Erythroblast (primary cell): Measurements from ENCODE around the gene E2F4.

Experiments
- DNase-seq, 2 experiments: peaks; one replicate each; lab custom pipeline; 2025; lab: John Stamatoyannopoulos, UW
- GATA1 ChIP-seq: IDR thresholded peaks from 2 replicates; pipeline ENCODE4 v1.6.1; 2011; ENCODE audit warnings: low read depth, mild to moderate bottlenecking, control low read depth, low read length, moderate library complexity
- POLR2A ChIP-seq: IDR thresholded peaks from 2 replicates; pipeline ENCODE4 v1.6.1; 2011; ENCODE audit warnings: mild to moderate bottlenecking, low read length

Gene E2F4

DNA sequence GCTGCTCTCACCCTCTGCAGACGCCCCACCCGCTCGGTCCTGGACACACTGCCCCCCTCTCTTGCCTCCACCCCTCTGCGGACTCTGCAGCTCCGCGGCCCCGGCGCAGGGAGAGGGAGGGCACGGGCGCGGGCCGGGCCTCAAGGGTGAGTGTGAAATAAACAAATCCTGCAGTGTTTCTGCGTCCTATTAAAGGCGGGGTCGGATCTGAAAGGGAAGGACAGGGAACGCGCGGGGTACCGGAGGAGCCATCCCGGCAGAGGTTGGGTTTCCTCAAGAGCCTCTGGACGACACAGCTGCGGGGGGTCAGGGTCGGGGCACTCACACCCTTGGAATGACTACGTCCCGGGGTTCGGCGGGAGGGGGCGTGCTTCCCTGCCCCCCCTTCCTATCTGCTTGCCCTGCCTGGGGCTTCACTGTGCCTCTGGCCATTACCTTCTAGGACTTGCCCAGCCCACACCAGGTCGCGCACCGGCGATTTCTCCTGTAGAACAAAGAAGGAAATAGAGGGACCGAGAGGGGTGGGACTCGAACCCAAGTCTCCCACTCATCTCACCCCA, 27.9 kb upstream of the E2F4 start:
- TF ChIP-seq GATA1 (no peak), POLR2A (no peak)
- DNase-seq = no peak

DNA sequence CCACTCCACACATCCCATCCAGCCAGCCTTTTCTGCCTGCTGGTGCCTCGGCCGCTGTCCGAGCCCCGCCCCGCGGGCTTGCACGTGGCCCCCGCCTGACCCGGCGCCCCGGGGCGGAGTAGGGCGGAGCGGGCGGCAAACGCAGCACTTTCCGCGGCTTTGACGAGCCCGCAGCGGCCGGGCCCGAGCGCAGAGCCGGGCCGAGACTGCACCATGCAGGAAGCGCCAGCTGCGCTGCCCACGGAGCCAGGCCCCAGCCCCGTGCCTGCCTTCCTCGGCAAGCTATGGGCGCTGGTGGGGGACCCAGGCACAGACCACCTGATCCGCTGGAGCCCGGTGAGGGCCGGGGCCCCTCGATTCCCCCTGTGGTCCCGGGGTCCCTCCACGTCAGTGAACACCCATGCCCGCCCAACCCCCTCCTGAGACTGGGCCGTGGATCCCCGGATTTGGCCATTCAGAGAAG, 27.3 kb upstream of the E2F4 start, which contains the start of gene HSF4:
Gene HSF4, plus strand, starts transcription at position 147 of the 463 bp plus-strand sequence. Its CDS starts 67 bp downstream, at position 214.
- no peak for TF ChIP-seq GATA1
- TF ChIP-seq POLR2A = no peak
- peak; percentile 48 to 57 for DNase-seq

DNA sequence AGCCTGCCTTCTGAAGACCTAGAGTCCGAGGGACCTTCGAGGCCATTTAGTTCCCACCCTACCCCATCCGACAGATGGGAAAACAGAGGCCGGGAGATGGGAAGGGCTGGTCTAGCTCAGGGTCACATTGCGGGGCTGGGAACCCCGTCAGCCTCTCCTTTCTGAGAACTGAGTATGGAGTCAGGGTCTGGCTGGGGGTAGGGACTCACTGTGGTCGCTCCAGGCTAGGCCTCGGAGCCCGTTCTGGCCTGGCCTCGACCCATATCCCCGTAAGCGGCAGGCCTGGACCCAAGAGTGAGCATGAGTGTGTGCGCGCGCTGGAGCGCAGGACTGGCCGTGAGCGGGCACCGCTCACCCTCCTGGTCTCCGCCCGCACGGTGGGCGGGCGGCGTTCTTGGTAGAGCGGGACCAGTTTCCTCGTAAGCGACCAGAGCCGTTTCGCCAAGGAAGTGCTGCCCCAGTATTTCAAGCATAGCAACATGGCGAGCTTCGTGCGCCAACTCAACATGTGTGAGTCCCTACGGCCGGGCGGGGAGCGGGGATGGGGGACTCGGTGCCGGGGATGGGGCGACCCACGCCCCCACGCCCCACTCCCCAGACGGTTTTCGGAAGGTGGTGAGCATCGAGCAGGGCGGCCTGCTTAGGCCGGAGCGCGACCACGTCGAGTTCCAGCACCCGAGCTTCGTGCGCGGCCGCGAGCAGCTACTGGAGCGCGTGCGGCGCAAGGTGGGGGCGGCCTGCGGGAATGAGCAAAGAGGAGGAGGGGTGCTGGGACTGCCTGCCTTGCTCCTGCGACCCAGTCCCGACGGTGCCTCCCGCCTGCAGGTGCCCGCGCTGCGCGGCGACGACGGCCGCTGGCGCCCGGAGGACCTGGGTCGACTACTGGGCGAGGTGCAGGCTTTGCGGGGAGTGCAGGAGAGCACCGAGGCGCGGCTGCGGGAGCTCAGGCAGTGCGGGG, 26.6 kb upstream of the E2F4 start:
- DNase-seq = peak in 1 of 2 experiments; percentile 21
- TF ChIP-seq GATA1 (no peak), POLR2A (no peak)

DNA sequence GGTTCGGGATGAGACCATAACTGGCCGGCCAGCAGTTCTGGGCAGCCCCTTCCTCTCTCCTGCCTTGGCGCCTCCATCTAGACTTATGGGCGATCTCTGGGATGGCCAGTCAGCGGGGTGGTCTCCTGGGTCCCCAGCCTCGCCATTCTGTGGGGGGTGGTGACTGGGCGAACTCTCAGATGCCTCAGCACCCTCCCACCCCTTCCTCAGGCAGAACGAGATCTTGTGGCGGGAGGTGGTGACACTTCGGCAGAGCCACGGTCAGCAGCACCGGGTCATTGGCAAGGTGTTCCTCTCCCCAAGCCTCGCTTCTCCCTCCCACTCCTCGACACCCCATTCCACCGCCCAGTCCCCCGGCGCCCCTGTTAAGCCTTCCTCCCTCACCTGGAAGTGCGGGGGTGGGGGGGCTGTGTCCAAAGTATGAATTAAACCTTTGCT, 25.8 kb upstream of the E2F4 start:
- no peak for DNase-seq
- TF ChIP-seq GATA1 (no peak), POLR2A (no peak)

DNA sequence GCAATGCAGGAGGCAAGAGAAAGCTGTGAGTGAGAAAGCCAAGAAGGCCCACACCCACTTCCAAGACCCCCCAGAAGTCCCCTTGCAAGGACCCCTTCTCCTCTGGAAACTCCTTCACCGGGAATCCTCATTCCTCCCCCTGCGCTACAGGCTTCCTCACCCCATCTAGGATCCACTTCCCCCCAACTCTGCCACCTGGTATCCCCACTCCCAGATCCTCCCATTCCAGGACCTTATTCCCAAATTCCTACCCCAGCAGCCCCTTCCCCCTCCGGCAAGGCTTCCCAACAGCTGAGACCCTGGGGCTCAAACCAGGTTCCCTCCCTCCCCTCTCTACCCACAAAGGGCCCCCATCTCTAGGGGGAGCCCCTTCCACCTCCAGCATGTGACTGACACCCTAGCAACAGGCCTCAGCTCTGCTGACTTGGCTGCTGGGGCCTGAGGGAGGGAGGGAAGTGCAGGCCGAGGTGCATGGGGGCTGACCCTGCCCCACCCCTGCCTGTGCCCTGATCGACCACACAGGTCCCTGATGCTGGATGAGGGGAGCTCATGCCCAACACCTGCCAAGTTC, 25.3 kb upstream of the E2F4 start:
- TF ChIP-seq GATA1 (no peak), POLR2A (no peak)
- no peak for DNase-seq

DNA sequence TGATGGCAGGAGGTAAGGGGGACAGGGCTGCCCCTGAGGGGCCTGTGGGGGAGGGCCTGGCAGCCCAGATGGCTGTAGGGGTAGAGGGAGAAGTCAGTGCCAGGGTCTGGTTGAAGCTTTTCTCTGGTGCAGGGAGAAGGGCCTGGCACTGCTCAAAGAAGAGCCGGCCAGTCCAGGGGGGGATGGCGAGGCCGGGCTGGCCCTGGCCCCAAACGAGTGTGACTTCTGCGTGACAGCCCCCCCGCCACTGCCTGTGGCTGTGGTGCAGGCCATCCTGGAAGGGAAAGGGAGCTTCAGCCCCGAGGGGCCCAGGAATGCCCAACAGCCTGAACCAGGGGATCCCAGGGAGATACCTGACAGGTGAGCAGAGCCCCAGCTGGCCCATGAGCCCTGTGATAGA, 24.4 kb upstream of the E2F4 start:
- TF ChIP-seq GATA1 = no peak
- no peak for TF ChIP-seq POLR2A
- DNase-seq = no peak

DNA sequence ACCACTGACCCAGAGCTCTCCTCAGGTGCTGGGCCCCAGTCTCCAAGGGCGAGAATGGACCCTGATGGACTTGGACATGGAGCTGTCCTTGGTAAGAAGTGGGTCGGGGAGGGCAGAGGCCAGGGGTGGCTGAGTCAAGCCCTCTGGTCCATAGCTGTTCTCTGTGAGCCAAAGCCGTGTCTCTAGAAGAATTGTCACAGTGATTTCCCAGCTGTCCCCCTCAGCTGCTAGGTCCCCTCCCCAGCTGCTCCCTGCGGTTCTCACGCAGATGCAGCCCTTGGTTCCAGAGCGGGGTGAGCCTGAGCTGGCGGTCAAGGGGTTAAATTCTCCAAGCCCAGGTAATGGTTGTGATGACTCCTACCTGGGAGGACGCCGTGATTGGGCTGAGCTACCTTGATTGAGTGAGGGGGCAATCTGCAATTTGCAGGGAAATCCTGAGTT, 22.9 kb upstream of the E2F4 start:
- TF ChIP-seq GATA1 = no peak
- TF ChIP-seq POLR2A = no peak
- no peak for DNase-seq

DNA sequence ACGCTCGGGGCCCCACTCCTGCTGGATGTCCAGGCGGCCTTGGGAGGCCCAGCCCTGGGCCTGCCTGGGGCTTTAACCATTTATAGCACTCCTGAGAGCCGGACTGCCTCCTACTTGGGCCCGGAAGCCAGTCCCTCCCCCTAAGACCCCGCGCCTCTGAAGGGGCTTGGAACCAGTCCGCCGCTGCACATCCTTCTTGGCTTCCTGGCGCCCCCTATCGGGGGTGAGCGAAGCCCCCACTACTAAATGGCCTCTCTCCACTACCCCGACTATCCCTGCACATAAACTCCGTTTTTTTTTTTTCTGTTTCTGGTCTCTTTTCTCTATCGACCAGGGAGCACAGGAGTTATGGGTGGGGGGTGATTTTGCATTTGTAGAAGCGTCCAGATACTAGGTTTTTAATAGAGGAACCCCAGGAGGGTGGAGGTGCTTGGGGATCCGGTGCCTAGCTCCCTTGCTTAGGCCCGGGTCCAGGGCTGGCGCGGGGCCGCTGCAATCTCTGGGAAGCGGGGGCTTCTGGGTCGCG, 22.2 kb upstream of the E2F4 start:
- DNase-seq = peak; percentile 38 to 63

DNA sequence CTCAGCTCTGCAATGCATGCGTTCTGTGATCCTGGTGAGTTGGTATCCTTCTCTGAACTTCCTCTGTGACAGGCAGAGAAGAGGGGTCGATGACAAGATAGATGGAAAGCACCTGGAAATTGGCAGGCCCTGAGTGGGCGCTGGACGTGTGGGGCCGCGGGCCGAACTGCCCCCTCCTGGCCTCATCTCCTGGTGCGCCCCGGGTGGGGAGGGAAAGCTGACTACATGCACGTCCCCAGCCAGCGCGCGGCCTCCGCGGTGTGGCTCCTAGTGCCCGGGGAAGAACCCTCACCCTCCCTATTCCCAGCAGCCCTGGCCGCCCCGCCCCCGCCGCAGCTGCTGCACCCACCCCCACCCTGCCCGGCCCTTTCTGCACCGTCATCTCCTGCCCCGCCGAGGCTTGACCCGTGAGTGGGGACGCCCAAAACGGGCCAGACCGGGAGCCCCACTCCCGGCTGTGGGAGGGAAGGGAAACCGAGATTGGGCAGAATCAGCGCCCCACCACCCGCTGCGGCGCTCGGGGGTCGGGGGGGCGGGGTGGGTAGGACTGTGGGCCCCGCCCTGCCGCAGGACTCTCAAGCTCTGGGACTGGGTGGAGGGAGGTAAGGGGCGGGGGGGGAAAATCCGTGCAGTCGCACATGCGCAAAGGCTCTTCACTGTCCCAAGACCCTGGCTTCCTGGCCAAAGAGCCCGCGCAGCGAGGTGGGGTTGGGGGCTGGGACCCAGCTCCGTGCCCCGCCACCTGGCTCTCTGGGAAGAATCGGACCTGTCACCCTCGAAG, 21.6 kb upstream of the E2F4 start, which contains the start of gene NOL3:
Gene NOL3, plus strand, starts transcription at position 371 of the 781 bp plus-strand sequence.
- TF ChIP-seq GATA1 (no peak), POLR2A (no peak)
- DNase-seq = peak; percentile 55 to 79

More for the DNA sequence above, 22.2 kb upstream of the E2F4 start:
- TF ChIP-seq GATA1 = no peak
- no peak for TF ChIP-seq POLR2A

DNA sequence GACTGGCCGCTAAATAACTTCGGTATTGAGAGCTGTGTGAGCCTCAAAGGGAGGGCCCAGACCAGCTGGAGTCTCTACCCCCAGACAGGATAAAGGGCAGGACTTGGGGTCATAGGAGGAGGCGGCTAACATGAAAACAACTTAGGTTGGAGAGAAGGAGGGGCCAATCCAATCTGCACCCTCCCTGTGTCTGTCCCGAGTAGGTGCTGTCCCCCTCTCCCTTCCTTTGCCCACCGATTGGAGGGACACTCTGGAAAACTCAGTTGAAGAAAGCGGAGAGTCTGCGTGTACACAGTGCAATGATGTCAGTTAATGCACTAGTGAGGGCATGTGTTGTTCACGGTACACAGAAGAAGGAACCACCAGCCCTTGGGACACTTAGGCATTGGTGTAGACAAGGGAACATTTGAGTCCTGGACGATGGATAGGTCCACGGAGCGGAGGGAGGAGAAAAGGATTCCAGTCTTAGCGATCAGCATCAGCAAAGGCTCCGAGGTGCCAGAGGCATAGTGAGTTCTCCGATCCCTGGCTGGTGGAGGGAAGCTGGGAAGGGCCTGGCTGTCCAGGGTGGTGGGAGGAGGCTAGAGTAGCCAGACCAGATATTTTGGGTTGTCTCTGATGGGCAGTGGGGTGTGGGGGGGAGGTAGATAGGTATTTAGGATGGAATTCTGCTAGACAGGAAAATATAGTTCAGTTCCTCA, 20.9 kb upstream of the E2F4 start:
- no peak for DNase-seq
- TF ChIP-seq GATA1 = no peak

DNA sequence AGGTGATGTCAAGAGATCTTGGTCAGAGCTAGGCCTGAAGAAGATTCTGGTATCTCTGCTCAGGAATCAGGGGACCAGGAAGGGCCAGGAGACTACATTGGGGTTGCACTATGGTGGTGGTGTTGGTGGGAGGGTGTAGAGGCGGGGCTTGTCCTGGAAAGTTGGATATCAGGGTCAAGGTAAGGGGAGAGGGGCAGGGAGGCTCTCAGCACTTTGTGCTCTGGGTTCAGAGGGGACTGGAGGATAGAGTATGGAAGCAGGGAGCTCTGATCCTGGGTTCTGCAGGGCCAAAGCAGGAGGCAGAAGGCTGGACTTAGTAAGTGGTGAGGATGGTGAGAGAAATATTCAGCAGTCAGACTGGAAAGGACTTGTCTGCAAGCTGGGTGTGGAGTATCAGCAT, 18.6 kb upstream of the E2F4 start:
- no peak for DNase-seq
- no peak for TF ChIP-seq POLR2A
- TF ChIP-seq GATA1 = no peak

DNA sequence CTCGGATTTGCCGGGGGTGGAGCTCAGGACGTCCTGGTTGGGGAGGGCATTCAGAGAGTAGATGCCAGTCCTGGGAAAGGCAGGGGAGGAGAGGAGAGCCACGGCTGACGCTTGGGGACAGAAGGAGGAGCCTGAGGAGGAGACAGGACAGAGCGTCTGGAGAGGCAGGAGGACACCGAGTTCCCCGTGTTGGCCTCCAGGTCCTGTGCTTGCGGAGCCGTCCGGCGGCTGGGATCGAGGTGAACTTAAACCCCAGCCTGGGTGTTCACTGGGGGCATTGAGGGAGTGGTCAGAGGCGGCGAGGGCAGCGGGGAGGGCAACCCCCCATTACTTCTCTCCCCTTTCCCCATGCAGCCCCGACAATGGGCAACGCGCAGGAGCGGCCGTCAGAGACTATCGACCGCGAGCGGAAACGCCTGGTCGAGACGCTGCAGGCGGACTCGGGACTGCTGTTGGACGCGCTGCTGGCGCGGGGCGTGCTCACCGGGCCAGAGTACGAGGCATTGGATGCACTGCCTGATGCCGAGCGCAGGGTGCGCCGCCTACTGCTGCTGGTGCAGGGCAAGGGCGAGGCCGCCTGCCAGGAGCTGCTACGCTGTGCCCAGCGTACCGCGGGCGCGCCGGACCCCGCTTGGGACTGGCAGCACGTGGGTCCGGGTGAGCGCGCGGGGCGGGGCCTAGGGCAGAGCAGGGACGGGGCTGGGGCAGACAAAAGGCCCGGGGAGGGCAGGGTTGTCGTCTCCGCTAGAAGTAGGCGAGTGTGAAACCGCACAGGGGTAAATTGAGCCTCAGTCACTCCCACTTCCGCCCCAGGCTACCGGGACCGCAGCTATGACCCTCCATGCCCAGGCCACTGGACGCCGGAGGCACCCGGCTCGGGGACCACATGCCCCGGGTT, 17.9 kb upstream of the E2F4 start:
- DNase-seq = peak; percentile 57 to 61
- TF ChIP-seq POLR2A (peak; percentile 42), GATA1 (no peak)
